GM21381 (cell line): Measurements from ENCODE around the gene UNC13A.
A peak's percentile ranks its signal among the peaks of the same experiment; 100 is the strongest.
"Not testable (repeated sequence)": the region's sequence is repeated elsewhere in the genome, so short reads cannot be mapped to it uniquely, and the experiment has no call there.

Source experiments
- ATAC-seq: cut with Tn5 transposase; IDR thresholded peaks from one replicate; pipeline ENCODE4 v1.9.1; 2021; ENCODE audit warnings: mild to moderate bottlenecking, moderate library complexity; ENCODE audit not compliant: unreplicated experiment

The UNC13A gene

DNA sequence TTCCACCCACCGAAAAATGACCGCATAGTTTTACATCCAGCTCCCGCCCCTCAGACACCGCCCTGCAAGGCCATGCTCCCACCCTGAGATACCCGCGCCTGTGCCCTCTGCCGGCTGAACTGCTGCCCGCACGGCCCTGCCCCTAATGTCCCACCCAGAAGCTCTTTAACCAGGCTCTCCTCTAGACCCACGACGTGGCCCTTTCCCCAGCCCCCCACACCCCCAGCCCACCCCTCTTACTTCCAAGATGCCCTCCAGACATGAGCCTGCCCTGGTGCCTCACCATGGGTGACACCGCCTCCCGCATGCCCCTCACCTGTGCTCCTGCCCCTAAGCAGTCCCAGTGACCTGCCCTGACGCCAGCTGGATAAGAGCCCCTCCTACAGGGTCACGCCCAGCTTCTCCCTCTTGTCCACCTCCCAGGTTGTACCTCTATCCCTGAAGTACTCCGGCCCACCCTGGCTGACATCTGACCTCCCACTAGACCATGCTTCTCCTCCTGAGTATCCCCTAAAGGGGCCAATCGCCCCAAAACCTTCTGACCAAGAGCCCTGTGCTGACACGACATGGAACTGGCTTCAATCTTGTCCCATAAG lies 81.5 kb downstream of the UNC13A start:
- no peak for ATAC-seq

- peak; percentile 60 for ATAC-seq
These were observed 82.2 kb downstream of the UNC13A start for GRCh38 chr19:17605761-17606589.

DNA sequence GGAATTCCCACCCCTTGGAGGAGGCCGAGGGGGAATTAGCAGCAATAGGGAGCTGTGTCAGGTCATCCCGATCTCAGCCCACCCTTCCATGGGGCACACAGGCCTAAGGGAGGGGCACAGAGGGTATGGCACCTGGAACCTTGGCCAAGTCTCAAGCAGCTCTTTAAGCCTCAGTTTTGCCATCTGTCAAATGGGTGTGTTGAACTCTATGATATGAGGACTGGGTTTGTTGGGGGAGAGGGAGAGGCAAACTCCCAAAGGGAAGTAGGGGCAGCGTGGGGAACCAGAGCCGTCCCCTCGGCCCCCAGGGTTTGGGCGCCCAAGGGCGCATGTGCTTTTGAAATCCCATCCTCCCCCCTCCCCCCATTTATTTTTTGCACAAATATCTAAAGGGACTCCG lies 83.0 kb downstream of the UNC13A start:
- no peak for ATAC-seq

DNA sequence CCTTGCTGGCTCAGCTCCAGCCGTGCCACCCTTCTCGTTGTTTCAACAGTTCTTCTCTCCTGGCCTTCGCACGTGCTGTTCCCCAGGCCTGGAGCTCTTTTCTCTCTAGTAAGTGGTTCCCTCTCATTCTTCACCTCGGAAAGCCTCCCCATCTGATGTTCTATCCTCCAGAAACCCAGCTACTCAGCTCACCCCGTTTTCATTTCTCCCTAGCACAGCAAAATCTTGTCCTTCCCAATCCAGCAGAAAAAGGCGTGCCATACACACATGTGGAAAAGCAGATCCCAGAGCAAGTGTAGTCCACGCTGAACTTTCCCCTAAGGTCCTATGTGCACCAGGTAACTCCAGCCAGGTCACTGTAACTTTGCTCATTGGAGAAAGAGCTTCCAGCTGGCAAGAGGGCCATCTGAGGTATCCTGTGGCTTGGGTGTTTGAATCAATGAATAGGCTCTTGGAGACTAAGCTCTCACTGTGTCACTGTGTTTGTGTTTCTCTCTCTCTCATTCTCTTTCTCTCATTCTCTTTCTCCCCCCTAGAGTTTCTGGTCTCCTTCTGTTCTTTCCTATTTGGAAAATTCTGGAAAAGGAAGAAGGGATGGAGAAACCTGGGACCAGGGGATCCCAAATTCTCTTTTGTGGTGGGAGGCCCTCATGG lies 83.7 kb downstream of the UNC13A start:
- no peak for ATAC-seq

DNA sequence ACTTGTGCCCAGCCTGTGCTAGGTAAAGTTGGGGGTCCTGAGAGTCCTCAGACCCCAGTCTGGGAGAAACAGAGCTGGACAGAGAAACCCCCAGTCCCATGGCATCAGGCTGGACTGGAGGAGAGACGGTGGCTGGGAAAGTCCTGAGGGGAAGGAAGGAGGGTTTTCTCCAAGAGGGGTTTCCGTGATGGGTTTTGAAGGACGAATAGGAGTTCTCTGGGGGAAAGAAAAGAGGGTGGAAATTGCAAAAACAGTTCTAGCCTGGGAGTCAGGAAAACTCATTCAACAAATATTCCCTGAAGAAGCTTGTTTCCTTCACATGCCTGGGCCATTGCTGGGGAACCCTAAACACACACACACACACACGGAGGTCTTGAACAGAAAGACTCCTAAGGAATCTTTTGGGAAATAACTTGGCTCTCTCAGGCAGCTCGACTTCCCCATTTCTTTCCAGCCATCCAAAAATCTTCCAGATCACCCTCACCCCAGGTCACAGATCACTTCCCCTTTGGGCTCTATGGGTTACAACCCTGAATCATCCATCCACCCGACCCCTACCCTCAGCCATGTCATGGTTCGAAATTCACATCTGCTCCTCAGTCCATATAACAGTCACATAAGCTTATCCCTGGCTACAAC lies 85.2 kb downstream of the UNC13A start:
- ATAC-seq, result no peak

DNA sequence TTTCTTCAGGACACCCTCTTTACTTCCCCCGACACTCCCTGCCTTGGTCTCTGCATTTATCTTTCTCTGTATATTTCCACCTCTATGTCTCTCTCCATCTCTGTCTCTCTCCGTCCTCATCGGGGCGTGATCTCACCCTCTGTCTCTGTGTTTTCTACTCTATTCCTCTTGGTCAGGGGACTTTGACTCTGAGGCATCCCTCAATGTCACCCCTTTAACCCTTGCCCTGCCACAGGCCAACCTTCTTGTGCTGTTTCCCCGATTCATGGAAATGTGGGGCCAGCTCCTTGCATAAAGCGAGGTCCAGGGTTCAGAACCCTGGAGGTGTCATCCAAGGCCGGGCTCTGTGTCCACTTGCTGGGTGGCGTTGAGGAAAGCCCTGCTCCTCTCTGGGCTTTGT lies 85.9 kb downstream of the UNC13A start:
- no peak for ATAC-seq

DNA sequence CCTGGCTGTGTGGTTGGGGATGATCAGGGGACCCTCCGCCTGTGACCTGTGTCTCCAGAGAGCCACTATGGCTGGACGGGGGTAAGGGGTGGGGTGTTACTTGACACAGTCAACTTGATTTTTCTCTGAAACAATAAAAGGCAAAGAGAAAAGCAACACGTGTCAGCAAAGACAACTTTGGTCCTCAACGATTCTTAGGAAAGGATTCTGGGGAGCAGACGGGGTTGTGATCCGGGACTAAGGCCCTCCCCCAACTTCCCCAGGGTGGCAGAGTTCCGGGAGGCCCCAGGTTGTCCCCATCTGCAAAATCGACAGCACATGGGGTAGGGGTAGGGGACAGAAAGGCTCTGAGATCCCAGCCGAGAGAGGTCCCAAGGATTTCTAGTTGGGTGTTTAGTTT lies 86.5 kb downstream of the UNC13A start:
- ATAC-seq, result no peak

GRCh38 chr19:17599780-17600179 lies 88.4 kb downstream of the UNC13A start:
- no peak for ATAC-seq

DNA sequence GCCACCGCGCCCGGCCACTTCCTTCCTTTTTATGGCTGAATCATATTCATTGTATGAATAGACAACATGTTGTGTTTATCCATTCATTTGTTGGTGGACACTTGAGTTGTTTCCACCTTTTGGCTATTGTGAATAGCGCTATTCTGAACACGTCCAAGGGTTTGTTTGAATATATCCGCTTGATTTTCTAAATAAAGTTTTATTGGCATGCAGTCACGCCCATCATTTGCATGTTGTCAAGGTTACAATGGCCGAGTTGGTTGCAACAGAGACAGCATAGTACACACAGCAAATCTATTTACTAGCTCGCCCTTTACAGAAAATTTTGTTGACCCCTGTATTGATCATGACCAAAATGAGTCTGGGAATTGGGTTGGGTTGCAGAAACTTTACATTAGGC lies 89.2 kb downstream of the UNC13A start:
- ATAC-seq, result no peak

GRCh38 chr19:17598063-17598462 lies 90.1 kb downstream of the UNC13A start:
- not testable (repeated sequence) for ATAC-seq

DNA sequence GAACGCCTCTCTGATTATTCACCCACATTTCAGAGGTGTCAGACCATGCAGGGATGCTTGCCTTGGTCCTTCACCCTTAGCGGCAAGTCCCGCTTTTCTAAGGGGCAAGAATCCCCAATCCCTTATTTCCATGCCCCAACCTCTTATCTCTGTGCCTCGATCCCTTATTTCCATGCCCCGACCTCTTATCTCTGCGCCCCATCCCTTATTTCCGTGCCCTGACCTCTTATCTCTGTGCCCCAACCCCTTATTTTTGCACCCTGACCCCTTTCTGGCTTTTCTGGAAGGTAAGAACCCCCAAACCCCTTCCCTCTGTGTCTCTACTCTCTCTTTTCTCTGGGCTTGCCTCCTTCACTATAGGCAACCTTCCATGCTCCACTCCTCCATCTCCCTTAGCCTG lies 93.9 kb downstream of the UNC13A start:
- not testable (repeated sequence) for ATAC-seq

- ATAC-seq, result no peak
These were observed 97.3 kb downstream of the UNC13A start for GRCh38 chr19:17590866-17591265.

DNA sequence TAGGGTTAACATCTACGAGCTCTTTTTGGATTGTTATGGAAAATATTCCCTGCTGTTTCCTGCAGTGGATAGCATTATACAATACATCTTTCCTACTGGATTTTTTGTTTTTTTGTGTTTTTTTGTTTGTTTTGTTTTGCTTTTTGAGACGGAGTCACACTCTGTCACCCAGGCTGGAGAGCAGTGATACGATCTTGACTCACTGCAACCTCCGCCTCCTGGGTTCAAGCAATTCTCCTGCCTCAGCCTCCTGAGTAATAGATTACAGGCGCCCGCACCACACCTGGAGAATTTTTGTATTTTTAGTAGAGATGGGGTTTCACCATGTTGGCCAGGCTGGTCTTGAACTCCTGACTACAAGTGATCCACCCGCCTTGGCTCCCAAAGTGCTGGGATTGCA lies 102.8 kb downstream of the UNC13A start:
- not testable (repeated sequence) for ATAC-seq

- no peak for ATAC-seq
These were observed 104.0 kb downstream of the UNC13A start for GRCh38 chr19:17584132-17584531.

- no peak for ATAC-seq
These were observed 105.5 kb downstream of the UNC13A start for GRCh38 chr19:17582613-17583012.

DNA sequence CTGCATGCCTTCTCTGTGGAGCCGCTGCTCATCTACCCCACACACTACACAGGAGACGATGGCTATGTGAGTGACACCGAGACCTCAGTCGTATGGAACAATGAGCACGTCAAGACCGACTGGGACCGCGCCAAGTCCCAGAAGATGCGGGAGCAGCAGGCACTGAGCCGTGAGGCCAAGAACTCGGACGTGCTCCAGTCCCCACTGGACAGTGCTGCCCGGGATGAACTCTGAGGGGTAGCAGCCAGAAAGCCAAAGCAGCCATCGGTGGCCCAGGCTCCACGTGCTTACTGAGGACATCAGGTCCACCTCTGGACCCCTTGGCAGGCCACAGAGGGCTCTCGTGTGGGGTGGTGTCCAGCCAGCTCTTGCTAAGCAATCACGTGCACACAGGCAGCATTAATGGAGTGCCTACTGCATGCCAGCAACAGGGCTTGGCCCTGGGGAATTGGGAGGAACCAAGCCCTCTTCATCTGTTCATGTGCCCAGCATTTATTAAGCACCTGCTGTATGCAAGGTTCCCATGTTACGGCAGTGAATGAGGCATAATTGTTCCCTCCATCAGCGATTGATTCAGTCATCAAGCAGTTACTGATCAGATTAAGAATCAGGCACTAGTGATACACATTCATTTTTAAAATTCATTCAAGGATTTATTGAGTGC lies 106.8 kb downstream of the UNC13A start:
- ATAC-seq, result no peak

GRCh38 chr19:17580470-17581144 lies 107.5 kb downstream of the UNC13A start:
- ATAC-seq, result no peak

DNA sequence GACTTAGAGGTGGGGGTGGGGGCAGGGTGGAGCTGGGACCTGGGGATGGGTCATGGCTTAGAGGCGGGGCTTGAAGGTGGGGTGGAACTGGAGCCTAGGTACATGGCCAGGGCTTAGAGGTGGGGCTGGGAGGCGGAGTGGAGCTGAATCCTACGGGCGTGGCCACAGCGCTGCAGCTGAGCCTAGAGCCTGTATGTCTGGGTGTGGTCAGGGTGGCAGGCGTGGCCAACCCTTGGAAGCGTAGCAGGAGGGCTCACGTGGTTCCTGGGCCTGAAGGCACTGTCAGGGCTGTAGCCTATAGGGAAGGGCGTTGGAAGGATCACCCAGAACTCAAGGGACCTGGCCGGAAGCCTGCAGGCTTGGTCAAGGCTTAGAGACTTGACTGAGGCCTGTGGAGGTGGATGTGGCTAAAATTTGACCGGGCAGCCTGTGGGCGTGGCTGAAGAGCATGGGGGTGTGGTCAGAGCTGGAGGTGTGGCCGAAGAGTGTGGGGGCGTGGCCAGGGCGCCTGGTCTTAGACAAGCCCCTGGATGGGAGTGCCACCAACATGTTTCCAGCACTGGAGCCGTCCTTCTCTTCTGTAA lies 108.4 kb downstream of the UNC13A start:
- ATAC-seq, result no peak

- ATAC-seq, result no peak
These were observed 110.6 kb downstream of the UNC13A start for GRCh38 chr19:17577457-17578097.
